A673 (cell line): ENCODE measurements around the gene UBASH3A. TPM values are rescaled to one million over a fixed set of nuclear protein-coding genes. Genes with fewer than 3 reads are reported as not detected.

Experiments used
- BruUV-seq: library from RNA; stranded (reverse); fragments of 400-500 nt; replicated peaks from 2 replicates; lab custom pipeline; 2021; lab: Mats Ljungman, UMichigan
- CTCF ChIA-PET: fragments of 300-600 bp; sonication (Branson Sonifier 250); formaldehyde crosslinking; loops from one replicate; lab custom pipeline; 2022; ENCODE audit warnings: antibody characterized with exemption; lab: Charles Lee
- POLR2A ChIA-PET: fragments of 300-600 bp; sonication (Branson Sonifier 250); formaldehyde crosslinking; loops from one replicate; lab custom pipeline; 2022; ENCODE audit warnings: antibody characterized with exemption; ENCODE audit not compliant: low non-redundant PET; lab: Charles Lee
- DNase-seq: peaks from one replicate; pipeline ENCODE4 v3.0.0-alpha.2; 2015; ENCODE audit warnings: low spot score
- H3K27ac ChIP-seq: fragments of 200-600 bp; sonication (generic); 2 replicates; pipeline ENCODE4 v1.5.1; 2016; ENCODE audit warnings: mixed run types, low read depth, mild to moderate bottlenecking, mixed read lengths, antibody characterized with exemption, low read length; ENCODE audit not compliant: poor library complexity, severe bottlenecking
- H3K27me3 ChIP-seq: fragments of 200-600 bp; sonication (generic); replicated peaks from 2 replicates; pipeline ENCODE4 v1.6.1; 2017; ENCODE audit warnings: mixed run types, low read depth, mild to moderate bottlenecking, mixed read lengths, antibody characterized with exemption, low read length; ENCODE audit not compliant: insufficient read depth, poor library complexity
- H3K36me3 ChIP-seq: fragments of 200-600 bp; sonication (generic); 2 replicates; pipeline ENCODE4 v1.6.1; 2016; ENCODE audit warnings: mixed run types, mild to moderate bottlenecking, mixed read lengths, antibody characterized with exemption, low read length; ENCODE audit not compliant: insufficient read depth, poor library complexity, severe bottlenecking
- H3K4me1 ChIP-seq: fragments of 200-600 bp; sonication (generic); 2 replicates; pipeline ENCODE4 v1.6.1; 2017; ENCODE audit warnings: mixed run types, mild to moderate bottlenecking, mixed read lengths, antibody characterized with exemption, low read length; ENCODE audit not compliant: insufficient read depth, poor library complexity, severe bottlenecking
- H3K4me3 ChIP-seq: fragments of 200-600 bp; sonication (generic); 2 replicates; pipeline ENCODE4 v1.5.1; 2016; ENCODE audit warnings: low read depth, mixed run types, mild to moderate bottlenecking, mixed read lengths, low read length; ENCODE audit not compliant: poor library complexity, severe bottlenecking
- H3K9me3 ChIP-seq: fragments of 200-600 bp; sonication (generic); 2 replicates; pipeline ENCODE4 v1.6.1; 2016; ENCODE audit warnings: mixed run types, low read depth, mild to moderate bottlenecking, mixed read lengths, antibody characterized with exemption, low read length; ENCODE audit not compliant: poor library complexity, severe bottlenecking
- CTCF ChIP-seq: fragments of 300-800, 200-600 bp; sonication (generic); conservative IDR thresholded peaks from 2 replicates; pipeline ENCODE4 v1.5.1; 2017; ENCODE audit warnings: low read depth, mild to moderate bottlenecking, antibody characterized with exemption, low read length, moderate library complexity, mixed read lengths
- EZH2 ChIP-seq: fragments of 200-600 bp; sonication (generic); IDR thresholded peaks from 2 replicates; pipeline ENCODE4 v1.6.1; 2017; ENCODE audit warnings: borderline replicate concordance, low read depth, mild to moderate bottlenecking, mixed read lengths, antibody characterized with exemption, low read length; ENCODE audit not compliant: poor library complexity, severe bottlenecking
- intact Hi-C: fragments of 100-400 bp; cut with micrococcal nuclease; formaldehyde crosslinking; loops from one replicate; pipeline ENCODE4 v1.10.0; 2022; ENCODE audit not compliant: unreplicated experiment
- total RNA-seq: library from RNA; stranded (reverse); gene quantifications from 2 replicates; pipeline ENCODE4 v1.2.3, GENCODE V29; 2021

The UBASH3A gene
- total RNA-seq, 1 experiment from 2014 or later = not detected

- no TSS peak for BruUV-seq
- intact Hi-C loops = no loop called here
- Histone ChIP-seq H3K27ac (no peak overlapping the region), H3K4me1 (peaks cover 3% of the 10 kb centered on the region), H3K4me3 (no peak overlapping the region), H3K27me3 (no peaks in the 10 kb centered on the region), H3K9me3 (no peaks in the 10 kb centered on the region), H3K36me3 (no peaks in the 10 kb centered on the region)
- POLR2A ChIA-PET = no interaction called here
- CTCF ChIA-PET = no interaction called here
- no peak for TF ChIP-seq CTCF
- TF ChIP-seq EZH2 = no peak
- DNase-seq = no peak
Observed at GRCh38 chr21:42365770-42366169, 37.9 kb upstream of the UBASH3A start.

GRCh38 chr21:42366292-42367010 lies 37.3 kb upstream of the UBASH3A start, which contains the start of gene TFF1:
Gene TFF1, minus strand, starts transcription at chr21:42366535. Its CDS starts 40 bp downstream, at chr21:42366495.
- ChIA-PET CTCF (no interaction called here), POLR2A (no interaction called here)
- no peak within 1 kb of the TSS for H3K4me3 ChIP-seq
- intact Hi-C loops = no loop called here
- peaks cover 3% of the 10 kb centered on the region for H3K4me1 ChIP-seq
- no peak within 1 kb of the TSS for H3K27ac ChIP-seq
- no peak for DNase-seq
- H3K27me3 ChIP-seq = no peaks in the 10 kb centered on the region
- H3K9me3 ChIP-seq = no peaks in the 10 kb centered on the region
- no peaks in the 10 kb centered on the region for H3K36me3 ChIP-seq
- TF ChIP-seq CTCF (no peak), EZH2 (no peak)
- no TSS peak for BruUV-seq

- DNase-seq = no peak
- CTCF ChIA-PET = no interaction called here
- POLR2A ChIA-PET = no interaction called here
- H3K4me1 ChIP-seq = peaks cover 3% of the 10 kb centered on the region
- no peaks in the 10 kb centered on the region for H3K36me3 ChIP-seq
- H3K27me3 ChIP-seq = no peaks in the 10 kb centered on the region
- no peak for TF ChIP-seq EZH2
- TF ChIP-seq CTCF = no peak
- no TSS peak for BruUV-seq
- intact Hi-C loops = no loop called here
- no peak overlapping the region for H3K27ac ChIP-seq
- H3K9me3 ChIP-seq = no peaks in the 10 kb centered on the region
- no peak overlapping the region for H3K4me3 ChIP-seq
Observed at GRCh38 chr21:42367367-42368165, 36.1 kb upstream of the UBASH3A start.
